Kidney glomerular epithelial cell (primary cell): ENCODE results near the gene ACBD4.

Experiments used
- DNase-seq: peaks from one replicate; lab custom pipeline; 2025; lab: John Stamatoyannopoulos, UW

The ACBD4 gene

GRCh38 chr17:45155483-45155882 is 20.0 kb downstream of the ACBD4 start:
- no peak for DNase-seq

- no peak for DNase-seq
These were observed 20.8 kb downstream of the ACBD4 start for GRCh38 chr17:45156242-45156641.

GRCh38 chr17:45160447-45161287 is 25.2 kb downstream of the ACBD4 start:
- DNase-seq, result no peak

- peak; percentile 99 for DNase-seq
These were observed 26.0 kb downstream of the ACBD4 start, which contains the start of gene HEXIM2 for GRCh38 chr17:45161288-45162024. Gene HEXIM2 (plus strand): TSS chr17:45161875. CDS start chr17:45162794, 919 bp downstream.

- DNase-seq, result no peak
These were observed 26.7 kb downstream of the ACBD4 start for GRCh38 chr17:45162025-45162687.

- DNase-seq, result no peak
These were observed 29.3 kb downstream of the ACBD4 start for GRCh38 chr17:45164734-45165269.

- no peak for DNase-seq
These were observed 33.7 kb downstream of the ACBD4 start for GRCh38 chr17:45168991-45169752.

GRCh38 chr17:45170280-45170930 is 34.9 kb downstream of the ACBD4 start:
- no peak for DNase-seq

GRCh38 chr17:45170931-45171337 is 35.4 kb downstream of the ACBD4 start:
- no peak for DNase-seq

GRCh38 chr17:45171338-45172231 is 36.1 kb downstream of the ACBD4 start:
- peak; percentile 37 for DNase-seq

GRCh38 chr17:45172232-45172540 is 36.7 kb downstream of the ACBD4 start:
- no peak for DNase-seq

- peak; percentile 93 for DNase-seq
These were observed 37.2 kb downstream of the ACBD4 start for GRCh38 chr17:45172541-45173286.

GRCh38 chr17:45175759-45176115 is 40.2 kb downstream of the ACBD4 start:
- DNase-seq, result no peak

- no peak for DNase-seq
These were observed 42.1 kb downstream of the ACBD4 start for GRCh38 chr17:45177563-45177962.

GRCh38 chr17:45184144-45184543 is 48.7 kb downstream of the ACBD4 start:
- DNase-seq, result no peak

- DNase-seq, result no peak
These were observed 51.4 kb downstream of the ACBD4 start for GRCh38 chr17:45186801-45187354.

GRCh38 chr17:45189009-45189408 is 53.5 kb downstream of the ACBD4 start:
- no peak for DNase-seq

- DNase-seq, result peak; percentile 71
These were observed 55.2 kb downstream of the ACBD4 start for GRCh38 chr17:45190503-45191255.
